GM12878 (cell line): ENCODE measurements around the gene ANP32A. TPM values are rescaled to one million over a fixed set of nuclear protein-coding genes. Genes with fewer than 3 reads are reported as not detected.

Experiments
- ATAC-seq: fragments of 200-7000 bp; cut with Tn5 transposase; 3 replicates; pipeline ENCODE4 v1.9.1; 2020; ENCODE audit warnings: mild to moderate bottlenecking, moderate library complexity
- BruUV-seq: library from RNA; stranded (reverse); fragments of 400-500 nt; replicated peaks from 2 replicates; lab custom pipeline; 2021; lab: Mats Ljungman, UMichigan
- CTCF ChIA-PET: fragments of 300-600 bp; sonication (Branson Sonifier 250); formaldehyde crosslinking; extraction: SDS; loops from one replicate; lab custom pipeline; 2021; ENCODE audit warnings: inconsistent platforms; lab: Yijun Ruan, JAX
- POLR2A ChIA-PET: fragments of 350-600 bp; formaldehyde crosslinking; extraction: SDS; loops from one replicate; lab custom pipeline; 2021; ENCODE audit warnings: inconsistent platforms; lab: Charles Lee
- RAD21 ChIA-PET: fragments of 300-600 bp; sonication (Branson Sonifier 250); formaldehyde crosslinking; loops from one replicate; lab custom pipeline; 2023; ENCODE audit warnings: antibody characterized with exemption; ENCODE audit not compliant: unreplicated experiment; lab: Charles Lee
- SMC1A ChIA-PET: fragments of 300-600 bp; sonication (Branson Sonifier 250); formaldehyde crosslinking; loops from one replicate; lab custom pipeline; 2023; ENCODE audit not compliant: unreplicated experiment, uncharacterized antibody; lab: Charles Lee
- DNase-seq: peaks from one replicate; pipeline ENCODE4 v3.0.0-alpha.2; 2011; ENCODE audit warnings: low read depth, low spot score
- FAIRE-seq: peaks from 3 replicates; lab custom pipeline; 2011; peaks lifted over from hg19 to GRCh38; lab: Jason Lieb, UNC
- H2AFZ ChIP-seq: 2 replicates; pipeline ENCODE4 v1.6.0; 2011; ENCODE audit warnings: low read depth, low read length, control low read depth; ENCODE audit not compliant: control insufficient read depth
- H3K27ac ChIP-seq: 2 replicates; pipeline ENCODE4 v1.5.1; 2011; ENCODE audit warnings: control low read depth; ENCODE audit not compliant: control insufficient read depth, insufficient read depth
- H3K27me3 ChIP-seq, 2 experiments: replicated peaks in 1 of 2; 2 replicates each; pipeline versions ENCODE4 v1.6.0 to v1.6.1; 2011; ENCODE audit warnings: low read length in 1 of 2; ENCODE audit not compliant: control insufficient read depth in 2 of 2, insufficient read depth in 2 of 2
- H3K36me3 ChIP-seq, 2 experiments: 2 replicates each; pipeline ENCODE4 v1.5.1; 2011; ENCODE audit warnings: low read length in 1 of 2; ENCODE audit not compliant: control insufficient read depth in 2 of 2, insufficient read depth in 2 of 2
- H3K4me1 ChIP-seq: 2 replicates; pipeline ENCODE4 v1.6.1; 2011; ENCODE audit warnings: mild to moderate bottlenecking, low read length, moderate library complexity, mixed read lengths; ENCODE audit not compliant: control insufficient read depth, insufficient read depth
- H3K4me2 ChIP-seq: 2 replicates; pipeline ENCODE4 v1.6.0; 2011; ENCODE audit warnings: control low read depth; ENCODE audit not compliant: control insufficient read depth, insufficient read depth
- H3K4me3 ChIP-seq: fragments of 200-600 bp; sonication (generic); 2 replicates; pipeline ENCODE4 v1.5.1; 2016
- H3K79me2 ChIP-seq: 2 replicates; pipeline ENCODE4 v1.6.0; 2011; ENCODE audit warnings: low read length; ENCODE audit not compliant: control insufficient read depth, insufficient read depth
- H3K9ac ChIP-seq: 2 replicates; pipeline ENCODE4 v1.8.0; 2011; ENCODE audit warnings: low read length, control low read depth, mixed read lengths; ENCODE audit not compliant: control insufficient read depth, insufficient read depth
- H3K9me3 ChIP-seq: replicated peaks from 3 replicates; pipeline ENCODE4 v1.5.1; 2011; ENCODE audit warnings: mild to moderate bottlenecking, low read length; ENCODE audit not compliant: control insufficient read depth, insufficient read depth
- H4K20me1 ChIP-seq: 2 replicates; pipeline ENCODE4 v1.6.0; 2011; ENCODE audit not compliant: control insufficient read depth, insufficient read depth
- DPF2 ChIP-seq: fragments of 450-650 bp; IDR thresholded peaks from 2 replicates; pipeline ENCODE4 v1.6.1; 2017; ENCODE audit warnings: mild to moderate bottlenecking
- EGR1 ChIP-seq, 2 experiments: IDR thresholded peaks; 1 replicate in 1 of 2; 2 replicates in 1 of 2; pipeline ENCODE4 v1.6.1; 2011 to 2012; ENCODE audit warnings: low read depth in 2 of 2, low read length in 2 of 2, borderline replicate concordance in 1 of 2, mild to moderate bottlenecking in 1 of 2, moderate library complexity in 1 of 2
- TBL1XR1 ChIP-seq: IDR thresholded peaks from 2 replicates; pipeline ENCODE4 v1.6.1; 2012; ENCODE audit warnings: low read depth, low read length, improper control_type of control experiment
- ZZZ3 ChIP-seq: IDR thresholded peaks from 2 replicates; pipeline ENCODE4 v1.6.1; 2011; ENCODE audit warnings: low read depth; ENCODE audit not compliant: control insufficient read depth, insufficient read length
- WGBS: methylation state at CpG from one replicate; pipeline ENCODE4 v1.1.6; 2016; ENCODE audit warnings: low lambda C conversion rate; ENCODE audit not compliant: insufficient replicate concordance, insufficient coverage; ENCODE audit errors: missing lambda C conversion rate; 5-methylcytosine and 5-hydroxymethylcytosine counted together
- in situ Hi-C: fragments of 300-500 bp; cut with MboI; formaldehyde crosslinking; loops from 9 replicates; pipeline ENCODE4 v1.14.3; 2018; ENCODE audit warnings: mixed read lengths
- intact Hi-C: fragments of 100-400 bp; cut with micrococcal nuclease; formaldehyde crosslinking; loops from one replicate; pipeline ENCODE4 v1.14.2; 2022; ENCODE audit not compliant: unreplicated experiment
- polyA plus RNA-seq, 11 experiments: library from polyadenylated mRNA; depleted of rRNA in 4 of 11; unstranded in 6 of 11; stranded (reverse) in 5 of 11; fragments of >200 nt; fragmentation: Nextera tagmentation in 4 of 11; fragmentation: Illumina TruSeq in 1 of 11; extraction: Ambion mirVana in 4 of 11; extraction: Trizol in 1 of 11; gene quantifications; 1 replicate in 1 of 11; 2 replicates in 10 of 11; pipeline versions ENCODE4 v1.2.1 to v1.2.3, GENCODE V29; 2011 to 2016; ENCODE audit warnings: inconsistent platforms in 2 of 11, missing spikeins in 2 of 11, low read depth in 1 of 11
- total RNA-seq, 4 experiments: library from RNA; depleted of rRNA in 3 of 4; stranded (reverse); fragments of >200 nt in 3 of 4; fragmentation: Illumina TruSeq in 1 of 4; extraction: Trizol in 1 of 4; gene quantifications; 2 replicates each; pipeline versions ENCODE4 v1.2.1 to v1.2.3, GENCODE V29; 2013 to 2021
- TF ChIP-seq, protein P1 (sequence below): fragments of 450-650 bp; IDR thresholded peaks from 2 replicates; pipeline ENCODE4 v1.6.1; 2017; ENCODE audit warnings: borderline replicate concordance
- TF ChIP-seq, protein P2 (sequence below): fragments of 450-650 bp; formaldehyde crosslinking; IDR thresholded peaks from 2 replicates; pipeline ENCODE4 v1.4.0; 2020; ENCODE audit warnings: mild to moderate bottlenecking, moderate library complexity

Gene ANP32A
- total and polyA plus RNA-seq, 10 of the 15 experiments (the other 5 are each of a cell fraction or from before 2014, with no cell fraction given), result 29.6 to 666 (median 234) TPM

- ChIA-PET SMC1A (interaction anchor here (0.9 to 4.6 kb wide), 4 partner anchors 12 to 90 kb away, joined by 3 to 36 read pairs (median 13); no protein-coding TSS in a partner anchor), POLR2A (no interaction called here), RAD21 (interaction anchor here (2.5 to 2.9 kb wide), 2 partner anchors 44 to 90 kb away, joined by 27 to 32 read pairs; no protein-coding TSS in a partner anchor), CTCF (interaction anchor here (2.8 to 9.2 kb wide), 4 partner anchors 9 to 90 kb away, joined by 12 to 124 read pairs (median 36); no protein-coding TSS in a partner anchor)
- Histone ChIP-seq H3K27me3 (no peaks in the 10 kb centered on the region), H3K4me2 (no peak overlapping the region), H3K27ac (no peak overlapping the region), H3K4me3 (no peak overlapping the region), H2AFZ (no peak overlapping the region), H3K4me1 (peaks cover 22% of the 10 kb centered on the region), H3K9me3 (no peaks in the 10 kb centered on the region), H4K20me1 (peaks cover 6% of the 10 kb centered on the region), H3K79me2 (peaks cover 30% of the 10 kb centered on the region), H3K36me3 (peaks cover 35 to 43% of the 10 kb centered on the region in 2 experiments), H3K9ac (no peak overlapping the region)
- TF ChIP-seq, protein P1, sequence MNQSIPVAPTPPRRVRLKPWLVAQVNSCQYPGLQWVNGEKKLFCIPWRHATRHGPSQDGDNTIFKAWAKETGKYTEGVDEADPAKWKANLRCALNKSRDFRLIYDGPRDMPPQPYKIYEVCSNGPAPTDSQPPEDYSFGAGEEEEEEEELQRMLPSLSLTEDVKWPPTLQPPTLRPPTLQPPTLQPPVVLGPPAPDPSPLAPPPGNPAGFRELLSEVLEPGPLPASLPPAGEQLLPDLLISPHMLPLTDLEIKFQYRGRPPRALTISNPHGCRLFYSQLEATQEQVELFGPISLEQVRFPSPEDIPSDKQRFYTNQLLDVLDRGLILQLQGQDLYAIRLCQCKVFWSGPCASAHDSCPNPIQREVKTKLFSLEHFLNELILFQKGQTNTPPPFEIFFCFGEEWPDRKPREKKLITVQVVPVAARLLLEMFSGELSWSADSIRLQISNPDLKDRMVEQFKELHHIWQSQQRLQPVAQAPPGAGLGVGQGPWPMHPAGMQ, result no peak
- TF ChIP-seq EGR1 (IDR thresholded peaks at IDR 0.05; ENCODE audit: borderline replicate concordance in 1 of 2, low read depth in 2 of 2, low read length in 2 of 2), result no peak
- TF ChIP-seq TBL1XR1, result no peak
- TF ChIP-seq DPF2, result no peak
- TF ChIP-seq, protein P2, sequence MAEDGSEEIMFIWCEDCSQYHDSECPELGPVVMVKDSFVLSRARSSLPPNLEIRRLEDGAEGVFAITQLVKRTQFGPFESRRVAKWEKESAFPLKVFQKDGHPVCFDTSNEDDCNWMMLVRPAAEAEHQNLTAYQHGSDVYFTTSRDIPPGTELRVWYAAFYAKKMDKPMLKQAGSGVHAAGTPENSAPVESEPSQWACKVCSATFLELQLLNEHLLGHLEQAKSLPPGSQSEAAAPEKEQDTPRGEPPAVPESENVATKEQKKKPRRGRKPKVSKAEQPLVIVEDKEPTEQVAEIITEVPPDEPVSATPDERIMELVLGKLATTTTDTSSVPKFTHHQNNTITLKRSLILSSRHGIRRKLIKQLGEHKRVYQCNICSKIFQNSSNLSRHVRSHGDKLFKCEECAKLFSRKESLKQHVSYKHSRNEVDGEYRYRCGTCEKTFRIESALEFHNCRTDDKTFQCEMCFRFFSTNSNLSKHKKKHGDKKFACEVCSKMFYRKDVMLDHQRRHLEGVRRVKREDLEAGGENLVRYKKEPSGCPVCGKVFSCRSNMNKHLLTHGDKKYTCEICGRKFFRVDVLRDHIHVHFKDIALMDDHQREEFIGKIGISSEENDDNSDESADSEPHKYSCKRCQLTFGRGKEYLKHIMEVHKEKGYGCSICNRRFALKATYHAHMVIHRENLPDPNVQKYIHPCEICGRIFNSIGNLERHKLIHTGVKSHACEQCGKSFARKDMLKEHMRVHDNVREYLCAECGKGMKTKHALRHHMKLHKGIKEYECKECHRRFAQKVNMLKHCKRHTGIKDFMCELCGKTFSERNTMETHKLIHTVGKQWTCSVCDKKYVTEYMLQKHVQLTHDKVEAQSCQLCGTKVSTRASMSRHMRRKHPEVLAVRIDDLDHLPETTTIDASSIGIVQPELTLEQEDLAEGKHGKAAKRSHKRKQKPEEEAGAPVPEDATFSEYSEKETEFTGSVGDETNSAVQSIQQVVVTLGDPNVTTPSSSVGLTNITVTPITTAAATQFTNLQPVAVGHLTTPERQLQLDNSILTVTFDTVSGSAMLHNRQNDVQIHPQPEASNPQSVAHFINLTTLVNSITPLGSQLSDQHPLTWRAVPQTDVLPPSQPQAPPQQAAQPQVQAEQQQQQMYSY (CRISPR knock-in tag), result no peak
- TF ChIP-seq ZZZ3, result no peak
- WGBS, result 66% methylated on average over 5 of the region's 5 CpGs
- FAIRE-seq, result no peak
- no peak for ATAC-seq
- in situ Hi-C loops (no loop called here), intact Hi-C loops (no loop called here)
- no TSS peak for BruUV-seq
- no peak for DNase-seq
Observed at GRCh38 chr15:68785541-68785940, 35.2 kb downstream of the ANP32A start.
